GM13976 (cell line): ENCODE measurements around the gene UBE2V1.
"Not testable (repeated sequence)": the region's sequence is repeated elsewhere in the genome, so short reads cannot be mapped to it uniquely, and the experiment has no call there.

ENCODE experiments used
- DNase-seq: peaks from one replicate; pipeline ENCODE4 v3.0.0; 2012; ENCODE audit warnings: low spot score
- in situ Hi-C: fragments of 300-500 bp; cut with MboI; formaldehyde crosslinking; loops from one replicate; pipeline ENCODE4 v1.12.0; 2022; ENCODE audit warnings: low sequenced_read_pairs, mixed read lengths, inconsistent platforms; ENCODE audit not compliant: unreplicated experiment
- TF ChIP-seq, protein P1 (sequence below): IDR thresholded peaks from 2 replicates; pipeline ENCODE4 v1.5.1; 2012; ENCODE audit warnings: borderline replicate concordance, mild to moderate bottlenecking; ENCODE audit not compliant: insufficient read depth; ENCODE audit errors: extremely low read depth, missing control alignments, control extremely low read depth

Gene UBE2V1

DNA sequence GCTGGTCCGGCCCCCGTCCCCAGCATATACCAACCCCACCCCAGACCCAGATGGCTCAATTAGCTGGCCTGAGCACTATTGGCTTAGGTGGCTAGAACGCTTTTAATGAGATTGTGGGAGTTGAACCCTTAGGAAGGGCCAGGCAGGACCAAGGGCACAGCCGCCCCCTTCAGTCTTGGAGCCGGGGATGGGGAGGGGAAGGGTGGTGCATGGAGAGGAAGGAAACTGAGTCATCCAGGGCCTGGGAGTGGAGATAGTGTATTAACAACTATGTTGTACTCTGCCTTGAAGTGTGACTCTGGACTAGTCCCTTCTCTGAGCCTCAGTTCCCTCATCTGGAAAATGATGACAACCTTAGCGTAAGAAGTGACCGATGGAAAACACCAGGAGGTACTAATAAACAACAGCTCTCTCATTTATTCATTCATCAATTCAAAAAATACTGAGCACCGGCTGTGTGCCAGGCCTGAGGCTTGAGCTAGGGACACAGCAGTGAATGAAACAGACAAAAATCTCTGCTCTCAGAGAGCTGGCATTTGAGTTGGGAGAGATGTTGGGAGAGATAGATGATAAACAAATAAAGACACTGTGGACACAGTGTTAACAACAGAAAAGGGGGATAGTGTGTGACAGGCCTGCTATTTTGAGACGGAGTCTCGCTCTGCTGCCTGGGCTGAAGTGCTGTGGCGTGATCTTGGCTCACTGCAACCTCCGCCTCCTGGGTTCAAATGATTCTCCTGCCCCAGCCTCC, 29.0 kb upstream of the UBE2V1 start:
- no peak for DNase-seq
- TF ChIP-seq, protein P1, sequence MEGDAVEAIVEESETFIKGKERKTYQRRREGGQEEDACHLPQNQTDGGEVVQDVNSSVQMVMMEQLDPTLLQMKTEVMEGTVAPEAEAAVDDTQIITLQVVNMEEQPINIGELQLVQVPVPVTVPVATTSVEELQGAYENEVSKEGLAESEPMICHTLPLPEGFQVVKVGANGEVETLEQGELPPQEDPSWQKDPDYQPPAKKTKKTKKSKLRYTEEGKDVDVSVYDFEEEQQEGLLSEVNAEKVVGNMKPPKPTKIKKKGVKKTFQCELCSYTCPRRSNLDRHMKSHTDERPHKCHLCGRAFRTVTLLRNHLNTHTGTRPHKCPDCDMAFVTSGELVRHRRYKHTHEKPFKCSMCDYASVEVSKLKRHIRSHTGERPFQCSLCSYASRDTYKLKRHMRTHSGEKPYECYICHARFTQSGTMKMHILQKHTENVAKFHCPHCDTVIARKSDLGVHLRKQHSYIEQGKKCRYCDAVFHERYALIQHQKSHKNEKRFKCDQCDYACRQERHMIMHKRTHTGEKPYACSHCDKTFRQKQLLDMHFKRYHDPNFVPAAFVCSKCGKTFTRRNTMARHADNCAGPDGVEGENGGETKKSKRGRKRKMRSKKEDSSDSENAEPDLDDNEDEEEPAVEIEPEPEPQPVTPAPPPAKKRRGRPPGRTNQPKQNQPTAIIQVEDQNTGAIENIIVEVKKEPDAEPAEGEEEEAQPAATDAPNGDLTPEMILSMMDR, result no peak
- in situ Hi-C loops, result no loop called here

DNA sequence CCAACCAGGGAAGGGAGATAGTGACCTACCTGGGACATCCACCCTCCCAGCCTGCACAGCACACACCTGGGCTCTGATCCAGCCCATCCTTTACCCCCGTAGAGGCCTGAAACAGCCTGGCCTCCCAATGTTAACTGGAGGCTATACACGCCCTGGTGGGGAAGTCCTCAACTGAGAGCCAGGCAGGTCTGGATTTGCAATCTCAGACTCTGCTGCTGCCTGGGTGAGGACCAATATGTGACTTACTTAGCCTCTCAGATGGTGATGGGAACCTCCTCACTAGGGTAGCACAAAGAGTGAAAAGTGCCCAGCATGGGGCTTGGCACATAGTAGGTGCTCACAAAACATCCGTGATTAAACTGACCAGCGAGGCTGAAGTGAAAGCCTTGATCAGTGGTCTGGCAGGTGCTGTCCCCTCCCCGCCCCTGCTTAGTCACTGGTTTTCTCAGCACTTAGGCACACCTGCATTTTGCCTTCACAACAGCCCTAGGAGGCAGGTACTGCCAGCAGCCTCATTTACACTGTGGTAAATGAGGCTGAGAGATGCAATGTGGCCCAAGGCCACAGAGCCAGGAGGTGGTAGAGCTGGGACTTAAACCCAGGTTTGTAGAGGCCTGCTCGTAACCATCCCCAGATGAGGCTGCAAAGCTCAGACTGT, 28.2 kb upstream of the UBE2V1 start:
- no peak for DNase-seq
- in situ Hi-C loops, result no loop called here
- TF ChIP-seq, protein P1, result no peak

DNA sequence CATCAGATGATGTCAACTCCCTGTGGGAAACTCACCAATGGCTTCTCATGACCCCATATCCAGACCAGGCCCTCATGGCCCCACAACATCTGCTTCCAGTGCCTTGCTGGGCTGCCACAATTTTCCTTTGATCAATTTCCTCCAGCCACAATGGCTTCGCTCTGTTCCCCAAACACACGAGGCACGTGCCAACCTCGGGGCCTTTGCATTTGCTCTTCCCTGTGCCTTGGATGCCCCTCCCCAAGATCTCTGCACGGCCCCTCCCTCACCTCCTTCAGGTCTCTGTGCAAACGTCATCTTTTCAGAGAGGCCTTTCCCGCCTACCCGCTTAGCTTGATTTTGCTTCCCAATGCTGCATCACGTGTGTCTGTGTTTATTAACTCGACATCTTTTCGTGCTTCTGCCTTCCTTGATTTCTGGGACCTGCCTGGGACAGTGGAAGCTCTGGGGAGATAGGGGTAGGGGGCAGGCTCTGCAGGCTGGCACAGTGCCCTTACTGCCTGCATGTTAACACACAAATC, 27.4 kb upstream of the UBE2V1 start:
- in situ Hi-C loops, result no loop called here
- no peak for DNase-seq
- TF ChIP-seq, protein P1, result no peak

DNA sequence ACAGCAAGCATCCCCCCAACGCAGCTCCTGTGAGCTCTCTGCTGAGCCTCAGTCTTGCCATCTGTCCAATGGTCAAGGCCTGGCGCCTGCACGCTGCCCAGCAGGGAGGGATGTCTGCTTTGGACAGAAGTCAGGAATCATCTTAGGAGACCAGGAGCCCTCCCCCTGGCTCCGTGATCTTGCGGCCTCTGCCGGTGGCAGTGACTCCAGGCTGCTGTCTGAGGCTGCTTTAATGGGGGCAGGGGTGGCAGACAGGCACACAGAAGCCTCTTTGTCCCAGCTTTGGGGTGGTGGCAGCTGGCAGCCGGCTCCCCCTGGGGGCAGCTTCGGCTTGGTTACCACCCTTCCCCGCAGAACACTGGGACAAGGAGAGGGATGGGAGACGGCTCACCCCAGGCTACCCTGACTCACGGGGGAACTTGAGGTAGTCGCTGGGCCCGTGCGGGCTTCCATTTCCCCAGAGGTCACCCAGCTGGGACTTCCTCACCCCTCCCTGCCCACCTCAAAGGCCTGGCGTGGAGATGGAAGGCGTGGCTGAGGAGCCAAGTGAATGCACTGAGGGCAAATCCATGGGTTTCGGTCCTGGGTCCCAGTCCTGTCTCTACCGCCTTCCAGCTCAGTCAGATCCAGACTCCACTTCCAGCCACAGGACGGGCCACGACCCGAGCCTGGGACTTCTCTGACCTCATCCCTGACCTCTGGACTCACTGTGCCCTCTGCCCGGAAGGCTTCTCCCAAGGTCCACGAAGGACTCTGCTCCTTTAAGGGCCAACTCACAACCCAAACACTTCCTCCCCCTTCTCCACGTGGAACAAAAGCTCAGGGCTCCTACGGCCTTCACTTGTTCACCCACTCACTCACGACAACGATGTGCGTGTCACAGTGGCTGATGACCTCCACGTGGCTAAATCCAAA, 25.8 kb upstream of the UBE2V1 start:
- no peak for DNase-seq
- TF ChIP-seq, protein P1, result no peak
- in situ Hi-C loops, result no loop called here

DNA sequence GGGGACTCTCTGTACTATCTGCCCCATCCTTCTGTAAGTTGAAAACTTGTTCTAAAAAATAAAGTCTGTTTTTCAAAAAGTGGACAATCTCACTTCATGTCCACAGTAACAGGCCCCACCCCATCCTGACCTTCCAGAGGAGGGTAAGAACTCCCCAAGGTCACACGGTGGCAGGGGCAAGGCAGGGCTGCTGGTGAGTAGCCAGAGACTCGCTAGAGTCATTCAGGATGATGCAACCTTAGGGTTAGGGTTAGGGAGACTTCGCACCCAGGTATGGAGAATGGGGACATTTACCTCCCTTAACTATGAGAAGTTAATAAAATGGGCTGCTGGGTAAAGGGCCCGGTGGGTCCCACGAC, 25.1 kb upstream of the UBE2V1 start:
- in situ Hi-C loops, result no loop called here
- DNase-seq, result no peak
- TF ChIP-seq, protein P1, result no peak

DNA sequence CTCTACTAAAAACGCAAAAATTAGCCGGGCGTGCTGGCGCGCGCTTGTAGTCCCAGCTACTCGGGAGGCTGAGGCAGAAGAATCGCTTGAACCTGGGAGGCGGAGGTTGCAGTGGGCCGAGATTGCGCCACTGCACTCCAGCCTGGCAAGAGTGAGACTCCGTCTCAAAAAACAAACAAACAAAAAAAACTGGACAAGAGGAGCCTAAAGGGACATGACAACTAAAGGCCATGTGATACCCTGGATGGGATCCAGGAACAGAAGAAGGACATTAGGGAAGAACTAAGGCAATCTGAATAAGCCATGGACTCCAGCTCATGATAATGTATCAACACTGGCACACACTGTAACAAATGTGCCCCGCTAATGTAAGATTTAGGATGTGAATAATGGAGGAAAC, 24.8 kb upstream of the UBE2V1 start:
- in situ Hi-C loops, DNase-seq: not testable (repeated sequence)
